ENCODE data around the gene SCN9A.

The SCN9A gene

DNA sequence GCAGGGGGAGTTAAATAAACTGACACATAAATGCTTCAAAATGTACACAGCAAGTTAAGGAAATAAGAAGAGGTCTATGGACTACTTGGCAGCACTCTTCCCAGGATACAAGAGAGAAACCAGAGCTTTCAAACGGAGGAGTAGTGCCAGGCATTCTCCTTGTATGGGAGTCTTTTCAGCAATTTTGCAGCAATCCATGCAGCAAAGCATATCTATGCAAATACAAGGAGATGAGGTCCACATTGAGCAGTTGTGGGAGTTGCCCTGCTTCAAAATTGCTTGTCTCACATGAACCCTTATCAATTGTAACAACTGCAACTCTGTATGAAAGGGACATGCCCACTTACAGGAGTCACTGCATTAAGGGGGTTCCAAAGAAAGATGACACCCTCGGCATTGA is 37.8 kb downstream of the SCN9A start:
- H3K4me3 ChIP-seq (ENCODE audit: low read length): no peak overlapping the region
- no peak for DNase-seq (ENCODE audit: low read depth)
- TF ChIP-seq, protein P1, sequence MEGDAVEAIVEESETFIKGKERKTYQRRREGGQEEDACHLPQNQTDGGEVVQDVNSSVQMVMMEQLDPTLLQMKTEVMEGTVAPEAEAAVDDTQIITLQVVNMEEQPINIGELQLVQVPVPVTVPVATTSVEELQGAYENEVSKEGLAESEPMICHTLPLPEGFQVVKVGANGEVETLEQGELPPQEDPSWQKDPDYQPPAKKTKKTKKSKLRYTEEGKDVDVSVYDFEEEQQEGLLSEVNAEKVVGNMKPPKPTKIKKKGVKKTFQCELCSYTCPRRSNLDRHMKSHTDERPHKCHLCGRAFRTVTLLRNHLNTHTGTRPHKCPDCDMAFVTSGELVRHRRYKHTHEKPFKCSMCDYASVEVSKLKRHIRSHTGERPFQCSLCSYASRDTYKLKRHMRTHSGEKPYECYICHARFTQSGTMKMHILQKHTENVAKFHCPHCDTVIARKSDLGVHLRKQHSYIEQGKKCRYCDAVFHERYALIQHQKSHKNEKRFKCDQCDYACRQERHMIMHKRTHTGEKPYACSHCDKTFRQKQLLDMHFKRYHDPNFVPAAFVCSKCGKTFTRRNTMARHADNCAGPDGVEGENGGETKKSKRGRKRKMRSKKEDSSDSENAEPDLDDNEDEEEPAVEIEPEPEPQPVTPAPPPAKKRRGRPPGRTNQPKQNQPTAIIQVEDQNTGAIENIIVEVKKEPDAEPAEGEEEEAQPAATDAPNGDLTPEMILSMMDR (IDR thresholded peaks at IDR 0.05; ENCODE audit: insufficient read depth, low read depth, low read length, missing control alignments): no peak

DNA sequence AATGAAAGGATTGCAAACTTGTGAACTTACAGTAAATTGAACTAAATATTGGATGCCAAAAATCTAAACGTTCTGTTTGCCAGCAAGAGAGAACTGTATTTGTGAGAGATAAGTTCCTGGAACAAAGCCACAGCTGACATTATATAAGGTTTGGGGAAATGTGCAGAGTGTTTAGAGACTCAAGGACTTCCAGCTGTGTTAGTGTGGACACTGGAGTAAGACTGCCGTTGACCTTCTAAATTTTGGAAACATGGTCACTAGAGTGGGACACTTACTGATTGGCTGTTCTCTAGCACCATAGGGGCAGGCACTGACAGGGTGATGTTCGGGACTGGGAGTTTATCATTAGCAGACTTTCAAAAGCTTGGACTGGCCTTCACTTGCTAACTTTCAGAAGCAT is 40.5 kb downstream of the SCN9A start:
- DNase-seq (ENCODE audit: low read depth): no peak
- TF ChIP-seq, protein P1 (IDR thresholded peaks at IDR 0.05; ENCODE audit: insufficient read depth, low read depth, low read length, missing control alignments): no peak
- no peak overlapping the region for H3K4me3 ChIP-seq (ENCODE audit: low read length)

- H3K4me3 ChIP-seq (ENCODE audit: low read length): no peak overlapping the region
- DNase-seq (ENCODE audit: low read depth): peak; percentile 10
- TF ChIP-seq, protein P1 (IDR thresholded peaks at IDR 0.05; ENCODE audit: insufficient read depth, low read depth, low read length, missing control alignments): no peak
Measured at GRCh38 chr2:166334805-166335204, 40.9 kb downstream of the SCN9A start.

DNA sequence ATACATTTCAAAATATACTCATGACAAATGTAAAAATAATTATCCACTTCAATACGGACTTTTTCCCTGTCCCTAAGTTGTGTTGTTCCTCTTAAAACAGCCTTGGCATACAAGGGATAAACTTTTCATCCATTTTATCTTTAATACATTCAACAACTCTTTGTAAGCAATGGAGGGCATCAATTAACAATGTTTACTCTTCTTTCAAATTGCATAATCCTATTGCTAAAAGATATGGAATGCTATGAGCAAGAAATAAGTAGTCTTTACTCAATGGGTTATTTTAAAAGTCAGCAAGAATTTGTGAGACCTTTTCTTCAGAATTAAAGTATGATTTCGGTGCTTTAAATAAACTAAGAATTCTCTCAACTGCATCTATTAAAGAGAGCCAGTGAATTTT is 41.9 kb downstream of the SCN9A start:
- H3K4me3 ChIP-seq (ENCODE audit: low read length): no peak overlapping the region
- TF ChIP-seq, protein P1 (IDR thresholded peaks at IDR 0.05; ENCODE audit: insufficient read depth, low read depth, low read length, missing control alignments): no peak
- DNase-seq (ENCODE audit: low read depth): peak; percentile 64

DNA sequence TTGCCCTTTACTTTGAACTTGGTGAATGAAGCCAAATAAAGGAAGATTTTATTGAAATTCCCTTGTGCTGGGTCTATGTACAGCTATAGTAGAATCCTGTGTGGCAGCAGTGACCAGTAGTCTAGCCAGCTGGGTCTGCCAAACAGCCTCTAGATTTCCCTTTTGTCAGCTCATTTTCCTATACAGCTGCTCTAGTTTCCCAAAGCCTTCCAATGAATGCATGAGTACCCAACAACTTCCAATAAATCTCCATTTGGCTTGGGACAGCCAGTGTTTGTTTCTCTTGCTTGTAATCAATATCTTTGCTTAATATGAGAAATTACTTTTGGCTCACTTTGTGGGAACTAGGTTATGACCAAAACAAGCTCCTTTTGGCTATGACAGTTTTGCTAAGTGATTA is 43.6 kb downstream of the SCN9A start:
- TF ChIP-seq, protein P1 (IDR thresholded peaks at IDR 0.05; ENCODE audit: insufficient read depth, low read depth, low read length, missing control alignments): no peak
- DNase-seq (ENCODE audit: low read depth): no peak
- no peak overlapping the region for H3K4me3 ChIP-seq (ENCODE audit: low read length)

DNA sequence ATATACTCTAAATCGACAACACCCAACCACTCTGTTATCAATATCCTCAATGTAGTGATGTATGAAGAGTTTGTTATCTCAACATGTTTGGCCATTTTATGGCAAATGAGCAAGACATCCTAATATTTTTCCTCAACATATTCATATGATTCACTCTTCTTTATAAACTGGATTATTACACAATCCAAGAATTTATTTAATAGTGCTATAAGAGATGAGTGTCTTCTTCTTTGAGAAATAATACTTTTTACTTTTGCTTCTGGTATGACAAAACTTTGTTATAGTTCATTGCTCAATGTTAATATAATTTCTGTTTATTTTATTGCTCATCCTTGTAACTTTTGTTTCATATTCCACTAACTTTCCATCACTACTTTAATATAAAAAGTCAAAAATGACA is 44.3 kb downstream of the SCN9A start:
- TF ChIP-seq, protein P1 (IDR thresholded peaks at IDR 0.05; ENCODE audit: insufficient read depth, low read depth, low read length, missing control alignments): no peak
- H3K4me3 ChIP-seq (ENCODE audit: low read length): no peak overlapping the region
- DNase-seq (ENCODE audit: low read depth): peak; percentile 15

- H3K4me3 ChIP-seq (ENCODE audit: low read length): no peak overlapping the region
- TF ChIP-seq, protein P1 (IDR thresholded peaks at IDR 0.05; ENCODE audit: insufficient read depth, low read depth, low read length, missing control alignments): no peak
- DNase-seq (ENCODE audit: low read depth): no peak
Measured at GRCh38 chr2:166329465-166329864, 46.3 kb downstream of the SCN9A start.

Data from epithelial cell of esophagus (primary cell).